Neural cell (in vitro differentiated cells): Measurements from ENCODE around the gene PHLPP1. TPM values are rescaled to one million over a fixed set of nuclear protein-coding genes. Genes with fewer than 3 reads are reported as not detected.

Experiments used
- H2AFZ ChIP-seq: fragments of 200-600, 300-800 bp; sonication (generic), shearing (Covaris generic); 2 replicates; pipeline ENCODE4 v1.6.0; 2014; ENCODE audit warnings: low read depth, mild to moderate bottlenecking, antibody characterized with exemption, low read length, moderate library complexity
- H3F3A ChIP-seq: fragments of 200-600 bp; shearing (Covaris generic); 2 replicates; pipeline ENCODE4 v1.6.1; 2016; ENCODE audit warnings: mild to moderate bottlenecking, moderate library complexity, mixed read lengths, antibody characterized with exemption, low read length; ENCODE audit not compliant: insufficient read depth, poor library complexity, severe bottlenecking
- H3K27ac ChIP-seq: fragments of 200-600, 300-800 bp; sonication (generic), shearing (Covaris generic); 2 replicates; pipeline ENCODE4 v1.5.1; 2014; ENCODE audit warnings: mild to moderate bottlenecking, low read length, moderate library complexity
- H3K27me3 ChIP-seq: fragments of 300-800, 200-600 bp; sonication (generic), shearing (Covaris generic); 2 replicates; pipeline ENCODE4 v1.6.0; 2014; ENCODE audit warnings: mild to moderate bottlenecking, low read depth, low read length, moderate library complexity; ENCODE audit not compliant: insufficient read depth
- H3K36me3 ChIP-seq: fragments of 300-800, 200-600 bp; sonication (generic), shearing (Covaris generic); 2 replicates; pipeline ENCODE4 v1.5.1; 2014; ENCODE audit warnings: mild to moderate bottlenecking, antibody characterized with exemption, low read length, moderate library complexity; ENCODE audit not compliant: insufficient read depth
- H3K4me2 ChIP-seq: fragments of 300-800, 200-600 bp; sonication (generic), shearing (Covaris generic); 2 replicates; pipeline ENCODE4 v1.6.0; 2014; ENCODE audit warnings: mild to moderate bottlenecking, low read length
- H3K4me3 ChIP-seq: fragments of 300-800, 200-600 bp; sonication (generic), shearing (Covaris generic); 2 replicates; pipeline ENCODE4 v1.5.1; 2014; ENCODE audit warnings: mild to moderate bottlenecking, low read length, moderate library complexity
- H3K79me2 ChIP-seq: fragments of 200-600 bp; shearing (Covaris generic); replicated peaks from 2 replicates; pipeline ENCODE4 v1.6.0; 2014; ENCODE audit warnings: mild to moderate bottlenecking, low read length, moderate library complexity; ENCODE audit not compliant: insufficient read depth
- H3K9ac ChIP-seq: fragments of 300-800, 200-600 bp; sonication (generic), shearing (Covaris generic); 2 replicates; pipeline ENCODE4 v1.6.1; 2016; ENCODE audit warnings: mild to moderate bottlenecking, low read length, mixed read lengths
- H3K9me2 ChIP-seq: fragments of 200-600 bp; shearing (Covaris generic); 2 replicates; pipeline ENCODE4 v1.6.1; 2016; ENCODE audit warnings: mild to moderate bottlenecking, low read length, mixed read lengths; ENCODE audit not compliant: insufficient read depth
- H3K9me3 ChIP-seq: fragments of 200-600, 300-800 bp; sonication (generic), shearing (Covaris generic); 2 replicates; pipeline ENCODE4 v1.6.1; 2016; ENCODE audit warnings: mild to moderate bottlenecking, mixed run types, low read length, moderate library complexity, mixed read lengths
- H4K20me1 ChIP-seq: fragments of 200-600 bp; shearing (Covaris generic); 2 replicates; pipeline ENCODE4 v1.6.1; 2016; ENCODE audit warnings: mild to moderate bottlenecking, mixed run types; ENCODE audit not compliant: insufficient read depth
- CTCF ChIP-seq: fragments of 450-650 bp; IDR thresholded peaks from 2 replicates; pipeline ENCODE4 v1.5.1; 2014; ENCODE audit warnings: antibody characterized with exemption, mild to moderate bottlenecking, moderate library complexity; ENCODE audit not compliant: poor library complexity, severe bottlenecking
- EP300 ChIP-seq: fragments of 450-650 bp; conservative IDR thresholded peaks from 2 replicates; pipeline ENCODE4 v1.6.1; 2014; ENCODE audit warnings: antibody characterized with exemption, mild to moderate bottlenecking, moderate library complexity; ENCODE audit not compliant: poor library complexity, severe bottlenecking
- EZH2 ChIP-seq: fragments of 200-600, 300-800 bp; shearing (Covaris generic), sonication (generic); IDR thresholded peaks from 2 replicates; pipeline ENCODE4 v1.6.1; 2014; ENCODE audit warnings: antibody characterized with exemption, low read length, borderline replicate concordance, mild to moderate bottlenecking; ENCODE audit not compliant: insufficient read depth, poor library complexity, severe bottlenecking
- MXI1 ChIP-seq: fragments of 450-650 bp; conservative IDR thresholded peaks from 2 replicates; pipeline ENCODE4 v1.6.1; 2014; ENCODE audit warnings: antibody characterized with exemption, mild to moderate bottlenecking; ENCODE audit not compliant: poor library complexity, severe bottlenecking
- POLR2AphosphoS5 ChIP-seq: IDR thresholded peaks from 2 replicates; pipeline ENCODE4 v1.6.1; 2012
- RAD21 ChIP-seq: fragments of 450-650 bp; conservative IDR thresholded peaks from 2 replicates; pipeline ENCODE4 v1.6.1; 2014; ENCODE audit warnings: antibody characterized with exemption, mild to moderate bottlenecking, moderate library complexity
- REST ChIP-seq: IDR thresholded peaks from 2 replicates; pipeline ENCODE4 v1.6.1; 2012; ENCODE audit warnings: borderline replicate concordance
- SMC3 ChIP-seq: fragments of 450-650 bp; conservative IDR thresholded peaks from 2 replicates; pipeline ENCODE4 v1.6.1; 2014; ENCODE audit warnings: antibody characterized with exemption, mild to moderate bottlenecking, moderate library complexity; ENCODE audit not compliant: poor library complexity
- TAF1 ChIP-seq: IDR thresholded peaks from 2 replicates; pipeline ENCODE4 v1.6.1; 2012; ENCODE audit warnings: low read depth
- polyA plus RNA-seq: library from polyadenylated mRNA; depleted of rRNA; stranded (reverse); fragments of >200 nt; gene quantifications from 2 replicates; pipeline ENCODE4 v1.2.3, GENCODE V29; 2014

The PHLPP1 gene
- polyA plus RNA-seq, 1 donor from 2014 or later: 4.5 TPM

DNA sequence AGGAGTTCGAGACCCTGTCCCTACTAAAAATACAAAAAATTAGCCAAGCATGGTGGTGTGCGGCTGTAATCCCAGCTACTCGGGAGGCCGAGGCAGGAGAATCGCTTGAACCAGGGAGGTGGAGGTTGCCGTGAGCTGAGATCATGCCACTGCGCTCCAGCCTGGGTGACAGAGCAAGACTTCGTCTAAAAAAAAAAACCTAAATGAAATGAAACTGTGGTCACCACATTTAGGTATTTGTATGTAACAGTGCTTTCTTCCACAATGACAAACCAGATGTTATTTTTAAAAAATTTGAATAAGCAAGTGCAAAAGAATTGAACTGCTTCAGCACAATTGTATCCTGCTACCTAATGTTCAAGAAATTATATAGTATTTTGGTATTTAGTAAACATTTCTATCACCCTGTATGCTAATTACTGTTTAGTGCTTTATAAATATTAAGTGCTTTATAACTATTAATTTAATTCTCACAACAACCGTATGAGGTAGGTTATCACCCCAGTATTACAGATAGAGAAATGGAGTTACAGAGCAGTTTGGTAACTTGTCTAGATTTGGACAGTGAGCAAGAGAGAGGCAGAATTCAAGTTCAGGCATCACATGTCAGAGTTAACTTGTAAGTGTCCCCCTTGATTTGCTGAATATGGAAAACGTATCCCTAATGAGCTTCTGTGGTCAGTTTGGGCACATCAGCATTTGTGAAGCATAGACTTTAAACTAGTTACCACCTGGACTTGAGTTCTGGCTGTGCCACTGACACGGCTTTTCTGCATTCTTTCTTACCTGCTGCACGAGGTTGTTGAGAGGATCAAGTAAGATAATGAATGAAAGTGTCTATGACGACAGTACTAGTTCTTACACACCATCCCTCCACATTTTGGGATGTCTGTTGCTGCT, 14.4 kb downstream of the PHLPP1 start:
- H3K4me2 ChIP-seq: no peak overlapping the region
- no peaks in the 10 kb centered on the region for H3K9me2 ChIP-seq
- no peak overlapping the region for H3K27ac ChIP-seq
- H4K20me1 ChIP-seq: no peaks in the 10 kb centered on the region
- H3K9ac ChIP-seq: no peak overlapping the region
- H3K4me3 ChIP-seq: no peak overlapping the region
- TF ChIP-seq RAD21 (no peak), CTCF (no peak), REST (no peak), SMC3 (no peak), MXI1 (no peak), EP300 (no peak)
- no peaks in the 10 kb centered on the region for H3K27me3 ChIP-seq
- no peaks in the 10 kb centered on the region for H3F3A ChIP-seq
- peaks cover 14% of the 10 kb centered on the region for H3K9me3 ChIP-seq
- H3K79me2 ChIP-seq: peaks cover 71% of the 10 kb centered on the region
- H3K36me3 ChIP-seq: no peaks in the 10 kb centered on the region
- H2AFZ ChIP-seq: no peak overlapping the region

DNA sequence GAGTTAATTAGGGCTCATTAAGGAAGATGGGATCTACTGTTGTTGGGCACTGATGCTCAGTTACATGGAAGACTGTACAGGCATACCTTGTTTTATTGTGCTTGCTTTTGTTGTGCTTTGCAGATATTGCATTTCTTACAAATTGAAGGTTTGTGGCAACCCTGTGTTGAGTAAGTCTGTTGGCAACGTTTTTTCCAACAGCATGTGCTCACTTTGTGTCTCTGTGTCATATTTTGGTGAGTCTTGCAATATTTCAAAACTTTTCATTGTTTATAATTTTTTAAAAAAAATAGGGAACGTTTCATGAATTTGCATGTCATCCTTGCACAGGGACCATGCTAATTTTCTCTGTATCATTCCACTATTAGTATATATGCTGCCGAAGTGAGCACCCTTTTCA, 15.6 kb downstream of the PHLPP1 start:
- H3K9me3 ChIP-seq: peaks cover 14% of the 10 kb centered on the region
- no peaks in the 10 kb centered on the region for H4K20me1 ChIP-seq
- H3K79me2 ChIP-seq: peaks cover 71% of the 10 kb centered on the region
- H3K4me2 ChIP-seq: no peak overlapping the region
- no peaks in the 10 kb centered on the region for H3K36me3 ChIP-seq
- no peaks in the 10 kb centered on the region for H3K27me3 ChIP-seq
- no peak overlapping the region for H3K27ac ChIP-seq
- H3K4me3 ChIP-seq: no peak overlapping the region
- H3F3A ChIP-seq: no peaks in the 10 kb centered on the region
- no peaks in the 10 kb centered on the region for H3K9me2 ChIP-seq
- no peak for TF ChIP-seq REST
- no peak for TF ChIP-seq CTCF
- TF ChIP-seq SMC3: no peak
- TF ChIP-seq EP300: no peak
- TF ChIP-seq TAF1: no peak
- TF ChIP-seq MXI1: no peak
- no peak for TF ChIP-seq POLR2AphosphoS5
- TF ChIP-seq EZH2: no peak
- no peak for TF ChIP-seq RAD21
- H2AFZ ChIP-seq: no peak overlapping the region
- no peak overlapping the region for H3K9ac ChIP-seq
